Prostate gland (tissue), 1 donor: Measurements from ENCODE around the gene ZFP42.

Source experiments
- POLR2A ChIP-seq: fragments of 450-650 bp; IDR thresholded peaks from one replicate; pipeline ENCODE4 v1.6.1; 2016; ENCODE audit warnings: antibody characterized with exemption, mild to moderate bottlenecking
- POLR2AphosphoS5 ChIP-seq: sonication (generic); formaldehyde crosslinking; IDR thresholded peaks from one replicate; pipeline ENCODE4 v1.6.1; 2017; ENCODE audit warnings: antibody characterized with exemption

DNA sequence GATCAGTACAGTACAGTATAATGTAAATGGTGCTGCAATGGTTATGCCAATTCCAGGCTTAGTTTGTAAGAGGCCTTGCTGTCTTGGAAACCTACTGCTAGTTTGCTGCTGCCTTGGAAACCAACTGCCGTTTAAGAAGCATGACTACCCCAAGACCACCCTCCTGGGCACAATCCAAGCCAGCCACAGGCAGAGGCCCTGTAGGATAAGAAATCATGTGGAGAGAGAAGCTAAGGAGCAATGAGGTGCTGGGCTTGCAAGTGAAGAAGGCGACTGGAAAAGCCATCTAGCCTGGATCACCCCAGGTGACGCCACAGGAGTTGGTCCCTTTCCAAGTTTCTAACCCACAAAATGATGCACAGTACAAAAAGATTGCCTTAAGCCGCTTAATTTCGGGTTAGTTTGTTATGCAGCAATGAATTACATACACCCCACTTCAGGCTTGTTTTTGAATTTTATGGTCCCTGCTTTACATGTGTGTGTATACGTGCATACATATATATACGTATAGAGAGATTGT lies 16.9 kb downstream of the ZFP42 start:
- TF ChIP-seq POLR2A = no peak
- no peak for TF ChIP-seq POLR2AphosphoS5
